Smooth muscle cell (in vitro differentiated cells): ENCODE data around the gene TAMALIN. TPM values are rescaled to one million over a fixed set of nuclear protein-coding genes. Genes with fewer than 3 reads are reported as not detected.
A peak's percentile ranks its signal among the peaks of the same experiment; 100 is the strongest.

Source experiments
- DNase-seq: peaks from one replicate; lab custom pipeline; 2025; ENCODE audit not compliant: unreplicated experiment; lab: John Stamatoyannopoulos, UW
- H2AFZ ChIP-seq: fragments of 200-600 bp; sonication (generic); 2 replicates; pipeline ENCODE4 v1.6.0; 2016; ENCODE audit warnings: antibody characterized with exemption, low read depth, mild to moderate bottlenecking
- H3F3A ChIP-seq: fragments of 200-600 bp; sonication (generic); 2 replicates; pipeline ENCODE4 v1.6.0; 2017; ENCODE audit warnings: antibody characterized with exemption, low read depth
- H3K27ac ChIP-seq: fragments of 200-600 bp; sonication (generic); 2 replicates; pipeline ENCODE4 v1.5.1; 2016; ENCODE audit warnings: low read depth, mild to moderate bottlenecking
- H3K27me3 ChIP-seq: fragments of 200-600 bp; sonication (generic); 2 replicates; pipeline ENCODE4 v1.6.1; 2016; ENCODE audit warnings: low read depth, mild to moderate bottlenecking
- H3K36me3 ChIP-seq: fragments of 200-600 bp; sonication (generic); 2 replicates; pipeline ENCODE4 v1.5.1; 2016; ENCODE audit warnings: low read depth
- H3K4me1 ChIP-seq: fragments of 200-600 bp; sonication (generic); 2 replicates; pipeline ENCODE4 v1.5.1; 2016; ENCODE audit warnings: low read depth
- H3K4me2 ChIP-seq: fragments of 200-600 bp; sonication (generic); 2 replicates; pipeline ENCODE4 v1.6.0; 2016; ENCODE audit warnings: mild to moderate bottlenecking
- H3K4me3 ChIP-seq: fragments of 200-600 bp; sonication (generic); 2 replicates; pipeline ENCODE4 v1.5.1; 2016; ENCODE audit warnings: mild to moderate bottlenecking
- H3K79me2 ChIP-seq: fragments of 200-600 bp; sonication (generic); 2 replicates; pipeline ENCODE4 v1.6.0; 2016; ENCODE audit warnings: low read depth, mild to moderate bottlenecking
- H3K9ac ChIP-seq: fragments of 200-600 bp; sonication (generic); 2 replicates; pipeline ENCODE4 v1.6.0; 2016; ENCODE audit warnings: low read depth
- H3K9me3 ChIP-seq: fragments of 200-600 bp; sonication (generic); replicated peaks from 2 replicates; pipeline ENCODE4 v1.5.1; 2016; ENCODE audit warnings: low read depth
- H4K20me1 ChIP-seq: fragments of 200-600 bp; sonication (generic); 2 replicates; pipeline ENCODE4 v1.6.0; 2016; ENCODE audit warnings: low read depth
- CTCF ChIP-seq: fragments of 200-600 bp; sonication (generic); IDR thresholded peaks from 2 replicates; pipeline ENCODE4 v1.5.1; 2017; ENCODE audit warnings: borderline replicate concordance, mild to moderate bottlenecking, antibody characterized with exemption; ENCODE audit not compliant: insufficient read depth, poor library complexity, severe bottlenecking
- WGBS: methylation state at CpG from one replicate; pipeline ENCODE4 v1.1.7; 2016; ENCODE audit warnings: low lambda C conversion rate; 5-methylcytosine and 5-hydroxymethylcytosine counted together
- polyA plus RNA-seq: library from polyadenylated mRNA; unstranded; fragments of >200 nt; fragmentation: Nextera tagmentation; extraction: Ambion mirVana; gene quantifications from 2 replicates; pipeline ENCODE4 v1.2.1, GENCODE V29; 2016
- total RNA-seq: library from RNA; depleted of rRNA; stranded (reverse); fragments of >200 nt; gene quantifications from 2 replicates; pipeline ENCODE4 v1.2.3, GENCODE V29; 2014

Gene TAMALIN
- total and polyA plus RNA-seq, 2 experiments from 2014 or later, result 4.1 to 32.4 TPM

- 86% methylated on average over 4 of the region's 4 CpGs for WGBS
- DNase-seq, result no peak
- TF ChIP-seq CTCF, result no peak
- H3K27me3 ChIP-seq, result no peaks in the 10 kb centered on the region
- H3F3A ChIP-seq, result peaks cover 10% of the 10 kb centered on the region
- H3K36me3 ChIP-seq, result no peaks in the 10 kb centered on the region
- H3K4me1 ChIP-seq, result peaks cover 33% of the 10 kb centered on the region
- H3K4me2 ChIP-seq, result peak overlapping the region; percentile 52
- peaks cover 85% of the 10 kb centered on the region for H4K20me1 ChIP-seq
- H2AFZ ChIP-seq, result no peak overlapping the region
- H3K79me2 ChIP-seq, result peaks cover 35% of the 10 kb centered on the region
- H3K9me3 ChIP-seq, result no peaks in the 10 kb centered on the region
- no peak overlapping the region for H3K9ac ChIP-seq
- H3K27ac ChIP-seq, result peak overlapping the region; percentile 58
- no peak overlapping the region for H3K4me3 ChIP-seq
Observed at GRCh38 chr12:51971679-51972421, 34.9 kb upstream of the TAMALIN start.

GRCh38 chr12:51972422-51972812 is 34.3 kb upstream of the TAMALIN start:
- Histone ChIP-seq H3F3A (peaks cover 10% of the 10 kb centered on the region), H3K27ac (peak overlapping the region; percentile 58), H4K20me1 (peaks cover 79% of the 10 kb centered on the region), H3K27me3 (no peaks in the 10 kb centered on the region), H3K4me3 (no peak overlapping the region), H3K4me1 (peaks cover 37% of the 10 kb centered on the region), H3K4me2 (peak overlapping the region; percentile 52), H3K36me3 (no peaks in the 10 kb centered on the region), H3K9me3 (no peaks in the 10 kb centered on the region), H2AFZ (no peak overlapping the region), H3K9ac (no peak overlapping the region), H3K79me2 (peaks cover 30% of the 10 kb centered on the region)
- no peak for TF ChIP-seq CTCF
- WGBS, result 65% methylated on average over 5 of the region's 5 CpGs
- no peak for DNase-seq

- Histone ChIP-seq H3K9me3 (no peaks in the 10 kb centered on the region), H3K4me3 (no peak overlapping the region), H4K20me1 (peaks cover 75% of the 10 kb centered on the region), H3K27me3 (no peaks in the 10 kb centered on the region), H3F3A (peaks cover 10% of the 10 kb centered on the region), H3K79me2 (peaks cover 25% of the 10 kb centered on the region), H3K9ac (no peak overlapping the region), H3K27ac (peak overlapping the region; percentile 58), H3K36me3 (no peaks in the 10 kb centered on the region), H3K4me2 (peak overlapping the region; percentile 52), H3K4me1 (peaks cover 37% of the 10 kb centered on the region), H2AFZ (no peak overlapping the region)
- 18% methylated on average over 9 of the region's 9 CpGs for WGBS
- DNase-seq, result no peak
- TF ChIP-seq CTCF, result no peak
Observed at GRCh38 chr12:51972849-51973273, 33.9 kb upstream of the TAMALIN start.

GRCh38 chr12:51973560-51973959 is 33.2 kb upstream of the TAMALIN start:
- Histone ChIP-seq H3K4me1 (peaks cover 37% of the 10 kb centered on the region), H3K9me3 (no peaks in the 10 kb centered on the region), H3K27ac (peak overlapping the region; percentile 58), H2AFZ (no peak overlapping the region), H3F3A (peaks cover 10% of the 10 kb centered on the region), H3K36me3 (no peaks in the 10 kb centered on the region), H3K27me3 (no peaks in the 10 kb centered on the region), H3K4me2 (peak overlapping the region; percentile 52), H3K9ac (no peak overlapping the region), H3K4me3 (no peak overlapping the region), H4K20me1 (peaks cover 70% of the 10 kb centered on the region), H3K79me2 (peaks cover 18% of the 10 kb centered on the region)
- WGBS, result 81% methylated on average over 4 of the region's 4 CpGs
- no peak for DNase-seq
- no peak for TF ChIP-seq CTCF
